Mesenchymal stem cell (in vitro differentiated cells and primary cell): Measurements from ENCODE around the gene AOC2.
"Not testable (repeated sequence)": the region's sequence is repeated elsewhere in the genome, so short reads cannot be mapped to it uniquely, and the experiment has no call there.

Source experiments
- DNase-seq: peaks from one replicate; pipeline ENCODE4 v3.0.0-alpha.2; 2013
- H2AFZ ChIP-seq: one replicate; pipeline ENCODE4 v1.6.1; 2013; ENCODE audit warnings: low read depth, mild to moderate bottlenecking, control low read depth, inconsistent platforms, low read length, moderate library complexity
- H2AK5ac ChIP-seq: 2 replicates; pipeline ENCODE4 v1.6.1; 2013; ENCODE audit warnings: low read length, moderate library complexity, mild to moderate bottlenecking, inconsistent platforms; ENCODE audit not compliant: severe bottlenecking
- H2BK120ac ChIP-seq: one replicate; pipeline ENCODE4 v1.6.1; 2013; ENCODE audit warnings: low read depth, mild to moderate bottlenecking, inconsistent platforms, low read length, moderate library complexity
- H2BK12ac ChIP-seq, 2 experiments: one replicate each; pipeline ENCODE4 v1.6.1; 2013; ENCODE audit warnings: inconsistent platforms in 2 of 2, low read length in 2 of 2, mild to moderate bottlenecking in 2 of 2, moderate library complexity in 2 of 2, control low read depth in 1 of 2
- H2BK15ac ChIP-seq: one replicate; pipeline ENCODE4 v1.6.1; 2013; ENCODE audit warnings: mild to moderate bottlenecking, low read depth, inconsistent platforms; ENCODE audit not compliant: poor library complexity, severe bottlenecking
- H2BK5ac ChIP-seq: 2 replicates; pipeline ENCODE4 v1.6.1; 2013; ENCODE audit warnings: low read depth, mild to moderate bottlenecking, low read length, control low read depth, inconsistent platforms; ENCODE audit not compliant: poor library complexity, severe bottlenecking
- H3K14ac ChIP-seq, 2 experiments: one replicate each; pipeline ENCODE4 v1.6.1; 2013; ENCODE audit warnings: inconsistent platforms in 2 of 2, low read length in 2 of 2, control low read depth in 1 of 2, mild to moderate bottlenecking in 1 of 2, moderate library complexity in 1 of 2
- H3K18ac ChIP-seq, 2 experiments: one replicate each; pipeline ENCODE4 v1.6.1; 2013; ENCODE audit warnings: inconsistent platforms in 2 of 2, low read length in 2 of 2, control low read depth in 1 of 2, low read depth in 1 of 2, mild to moderate bottlenecking in 1 of 2
- H3K23ac ChIP-seq, 2 experiments: one replicate each; pipeline ENCODE4 v1.6.1; 2013; ENCODE audit warnings: inconsistent platforms in 2 of 2, low read length in 2 of 2, mild to moderate bottlenecking in 2 of 2, moderate library complexity in 2 of 2, control low read depth in 1 of 2
- H3K27ac ChIP-seq: 2 replicates; pipeline ENCODE4 v1.5.1; 2013; ENCODE audit warnings: mild to moderate bottlenecking, moderate library complexity, low read length, control low read depth, inconsistent platforms; ENCODE audit not compliant: poor library complexity, severe bottlenecking
- H3K27me3 ChIP-seq, 2 experiments: 2 replicates each; pipeline versions ENCODE4 v1.6.1 to v1.7.0; 2013; ENCODE audit warnings: low read length in 2 of 2, mild to moderate bottlenecking in 2 of 2, moderate library complexity in 2 of 2, control low read depth in 1 of 2, inconsistent platforms in 1 of 2; ENCODE audit not compliant: control insufficient read depth in 1 of 2, insufficient read depth in 1 of 2
- H3K36me3 ChIP-seq, 2 experiments: 2 replicates each; pipeline versions ENCODE4 v1.6.1 to v1.7.0; 2013; ENCODE audit warnings: low read length in 2 of 2, control low read depth in 1 of 2, inconsistent platforms in 1 of 2, low read depth in 1 of 2, mild to moderate bottlenecking in 1 of 2; ENCODE audit not compliant: insufficient read depth in 2 of 2, control insufficient read depth in 1 of 2
- H3K4ac ChIP-seq, 2 experiments: one replicate each; pipeline ENCODE4 v1.6.1; 2013; ENCODE audit warnings: inconsistent platforms in 2 of 2, low read length in 2 of 2, mild to moderate bottlenecking in 2 of 2, moderate library complexity in 2 of 2, control low read depth in 1 of 2, low read depth in 1 of 2
- H3K4me1 ChIP-seq: 2 replicates; pipeline ENCODE4 v1.6.1; 2013; ENCODE audit warnings: low read depth, low read length, control low read depth; ENCODE audit not compliant: control insufficient read depth, insufficient read depth
- H3K4me2 ChIP-seq: 2 replicates; pipeline ENCODE4 v1.6.1; 2013; ENCODE audit warnings: low read length, mild to moderate bottlenecking, inconsistent platforms; ENCODE audit not compliant: poor library complexity, severe bottlenecking
- H3K4me3 ChIP-seq, 2 experiments: 2 replicates each; pipeline versions ENCODE4 v1.5.1 to v1.7.0; 2013; ENCODE audit warnings: low read length in 2 of 2, mild to moderate bottlenecking in 2 of 2, control low read depth in 1 of 2, low read depth in 1 of 2; ENCODE audit not compliant: insufficient read depth in 1 of 2
- H3K79me1 ChIP-seq: replicated peaks from 2 replicates; pipeline ENCODE4 v1.6.1; 2013; ENCODE audit warnings: mild to moderate bottlenecking, control low read depth, low read length, inconsistent platforms; ENCODE audit not compliant: poor library complexity, severe bottlenecking
- H3K9ac ChIP-seq: 2 replicates; pipeline ENCODE4 v1.7.0; 2013; ENCODE audit warnings: mild to moderate bottlenecking, low read length, moderate library complexity
- H3K9me3 ChIP-seq: 2 replicates; pipeline ENCODE4 v1.7.0; 2013; ENCODE audit warnings: mild to moderate bottlenecking, low read length; ENCODE audit not compliant: control insufficient read depth
- H4K8ac ChIP-seq: one replicate; pipeline ENCODE4 v1.6.1; 2013; ENCODE audit warnings: inconsistent platforms, mild to moderate bottlenecking, low read length, moderate library complexity
- H4K91ac ChIP-seq: one replicate; pipeline ENCODE4 v1.6.1; 2013; ENCODE audit warnings: mild to moderate bottlenecking, low read length, inconsistent platforms
- WGBS: methylation state at CpG from one replicate; pipeline ENCODE4 v1.1.7; 2013; ENCODE audit warnings: mixed read lengths; 5-methylcytosine and 5-hydroxymethylcytosine counted together

AOC2 gene

GRCh38 chr17:42878924-42879595, 34.7 kb downstream of the AOC2 start:
- WGBS: 77% methylated on average over 7 of the region's 8 CpGs
- H2AFZ ChIP-seq: no peak overlapping the region
- H2BK15ac ChIP-seq: no peak overlapping the region
- no peaks in the 10 kb centered on the region for H3K36me3 ChIP-seq
- no peak overlapping the region for H2AK5ac ChIP-seq
- peaks cover 25 to 47% of the 10 kb centered on the region in 2 experiments for H3K27me3 ChIP-seq
- no peak overlapping the region for H3K14ac ChIP-seq
- H3K18ac ChIP-seq: no peak overlapping the region
- no peak overlapping the region for H4K91ac ChIP-seq
- H2BK12ac ChIP-seq: no peak overlapping the region
- H3K9me3 ChIP-seq: no peaks in the 10 kb centered on the region
- no peaks in the 10 kb centered on the region for H3K4me1 ChIP-seq
- H2BK120ac ChIP-seq: no peak overlapping the region
- no peak overlapping the region for H2BK5ac ChIP-seq
- no peak overlapping the region for H3K4me3 ChIP-seq
- H3K23ac ChIP-seq: no peak overlapping the region
- H4K8ac ChIP-seq: no peak overlapping the region
- H3K4me2 ChIP-seq: no peak overlapping the region
- no peak overlapping the region for H3K9ac ChIP-seq
- H3K4ac ChIP-seq: no peak overlapping the region
- no peak for DNase-seq
- H3K79me1 ChIP-seq: no peaks in the 10 kb centered on the region
- H3K27ac ChIP-seq: no peak overlapping the region

- no peak overlapping the region for H2BK12ac ChIP-seq
- no peak overlapping the region for H2AK5ac ChIP-seq
- H3K79me1 ChIP-seq: no peaks in the 10 kb centered on the region
- no peak overlapping the region for H4K8ac ChIP-seq
- no peak overlapping the region for H3K4ac ChIP-seq
- no peak overlapping the region for H3K23ac ChIP-seq
- H3K36me3 ChIP-seq: no peaks in the 10 kb centered on the region
- H3K4me3 ChIP-seq: no peak overlapping the region
- H4K91ac ChIP-seq: no peak overlapping the region
- no peak overlapping the region for H2BK5ac ChIP-seq
- H3K4me1 ChIP-seq: peaks cover under 1% of the 10 kb centered on the region
- no peak overlapping the region for H3K9ac ChIP-seq
- H3K18ac ChIP-seq: no peak overlapping the region
- no peak overlapping the region for H2BK15ac ChIP-seq
- no peak overlapping the region for H3K14ac ChIP-seq
- H3K4me2 ChIP-seq: no peak overlapping the region
- H2BK120ac ChIP-seq: no peak overlapping the region
- peak; percentile 72 for DNase-seq
- no peaks in the 10 kb centered on the region for H3K9me3 ChIP-seq
- 47% methylated on average over 6 of the region's 6 CpGs for WGBS
- peaks cover 25 to 52% of the 10 kb centered on the region in 2 experiments for H3K27me3 ChIP-seq
- no peak overlapping the region for H2AFZ ChIP-seq
- H3K27ac ChIP-seq: no peak overlapping the region
Measured at GRCh38 chr17:42879596-42879985, 35.2 kb downstream of the AOC2 start.

GRCh38 chr17:42880776-42881310, 36.5 kb downstream of the AOC2 start:
- no peak overlapping the region for H3K23ac ChIP-seq
- H3K9me3 ChIP-seq: no peaks in the 10 kb centered on the region
- H2AFZ ChIP-seq: no peak overlapping the region
- no peak overlapping the region for H3K9ac ChIP-seq
- H4K91ac ChIP-seq: no peak overlapping the region
- no peak for DNase-seq
- H2AK5ac ChIP-seq: no peak overlapping the region
- no peak overlapping the region for H4K8ac ChIP-seq
- no peak overlapping the region for H2BK5ac ChIP-seq
- no peak overlapping the region for H3K18ac ChIP-seq
- H3K4me2 ChIP-seq: no peak overlapping the region
- 79% methylated on average over 4 of the region's 5 CpGs for WGBS
- no peak overlapping the region for H2BK12ac ChIP-seq
- no peak overlapping the region for H3K4me3 ChIP-seq
- no peaks in the 10 kb centered on the region for H3K36me3 ChIP-seq
- no peaks in the 10 kb centered on the region for H3K79me1 ChIP-seq
- H3K27me3 ChIP-seq: peaks cover 25 to 60% of the 10 kb centered on the region in 2 experiments
- no peak overlapping the region for H2BK120ac ChIP-seq
- H3K14ac ChIP-seq: no peak overlapping the region
- H3K4me1 ChIP-seq: peaks cover 2% of the 10 kb centered on the region
- no peak overlapping the region for H2BK15ac ChIP-seq
- no peak overlapping the region for H3K27ac ChIP-seq
- H3K4ac ChIP-seq: no peak overlapping the region

GRCh38 chr17:42881706-42882105, 37.3 kb downstream of the AOC2 start:
- H3K4ac ChIP-seq, H3K9me3 ChIP-seq, H2BK5ac ChIP-seq, DNase-seq, H2AFZ ChIP-seq, H2BK15ac ChIP-seq, H2BK12ac ChIP-seq, H3K79me1 ChIP-seq, H4K91ac ChIP-seq, H4K8ac ChIP-seq, H3K4me2 ChIP-seq, H3K27ac ChIP-seq, H3K36me3 ChIP-seq, H3K14ac ChIP-seq, H2BK120ac ChIP-seq, H3K4me3 ChIP-seq, H2AK5ac ChIP-seq, H3K9ac ChIP-seq, H3K18ac ChIP-seq, H3K4me1 ChIP-seq, H3K23ac ChIP-seq: not testable (repeated sequence)
- WGBS: 90% methylated on average over 6 of the region's 6 CpGs
- H3K27me3 ChIP-seq: peaks cover 25 to 53% of the 10 kb centered on the region in 2 experiments
